IMR-90 (cell line): ENCODE measurements around the gene CHD6. TPM values are rescaled to one million over a fixed set of nuclear protein-coding genes. Genes with fewer than 3 reads are reported as not detected.

ENCODE experiments used
- ATAC-seq: fragments of 200-7000 bp; cut with Tn5 transposase; 2 replicates; pipeline ENCODE4 v1.9.1; 2020; ENCODE audit warnings: low read depth, mild to moderate bottlenecking, moderate library complexity
- BruUV-seq: library from RNA; stranded (reverse); fragments of 400-500 nt; replicated peaks from 2 replicates; lab custom pipeline; 2021; lab: Mats Ljungman, UMichigan
- CTCF ChIA-PET: fragments of 300-600 bp; formaldehyde crosslinking; extraction: SDS; loops from one replicate; lab custom pipeline; 2021; ENCODE audit warnings: antibody characterized with exemption; lab: Yijun Ruan, JAX
- POLR2A ChIA-PET: fragments of 300-600 bp; sonication (Branson Sonifier 250); formaldehyde crosslinking; loops from one replicate; lab custom pipeline; 2022; ENCODE audit warnings: antibody characterized with exemption; ENCODE audit not compliant: unreplicated experiment; lab: Charles Lee
- DNase-seq: peaks from one replicate; pipeline ENCODE4 v3.0.0; 2013
- H2AFZ ChIP-seq: replicated peaks from 2 replicates; pipeline ENCODE3; 2013; ENCODE audit warnings: low read length, mild to moderate bottlenecking; ENCODE audit not compliant: poor library complexity
- H2AK5ac ChIP-seq: 2 replicates; pipeline ENCODE4 v1.6.1; 2013; ENCODE audit warnings: low read depth, low read length, inconsistent platforms
- H2AK9ac ChIP-seq: replicated peaks from 2 replicates; pipeline ENCODE3; 2013; ENCODE audit warnings: mild to moderate bottlenecking, low read depth, low read length, moderate library complexity; ENCODE audit not compliant: poor library complexity
- H2BK120ac ChIP-seq: 2 replicates; pipeline ENCODE4 v1.6.1; 2013; ENCODE audit warnings: low read depth, low read length, inconsistent platforms
- H2BK15ac ChIP-seq: 3 replicates; pipeline ENCODE4 v1.6.1; 2013; ENCODE audit warnings: low read depth, low read length, inconsistent platforms
- H2BK20ac ChIP-seq: 2 replicates; pipeline ENCODE4 v1.6.1; 2013; ENCODE audit warnings: low read depth, mild to moderate bottlenecking, inconsistent platforms, low read length, moderate library complexity
- H2BK5ac ChIP-seq: 2 replicates; pipeline ENCODE4 v1.6.1; 2013; ENCODE audit warnings: mild to moderate bottlenecking, low read depth, low read length, inconsistent platforms; ENCODE audit not compliant: poor library complexity, severe bottlenecking
- H3K14ac ChIP-seq: replicated peaks from 2 replicates; pipeline ENCODE4 v1.6.1; 2013; ENCODE audit warnings: low read depth, low read length, inconsistent platforms
- H3K18ac ChIP-seq: 2 replicates; pipeline ENCODE4 v1.6.1; 2013; ENCODE audit warnings: low read depth, low read length, control low read depth
- H3K23ac ChIP-seq: 2 replicates; pipeline ENCODE4 v1.6.1; 2013; ENCODE audit warnings: low read depth, low read length, inconsistent platforms
- H3K27ac ChIP-seq: 2 replicates; pipeline ENCODE4 v1.5.1; 2013; ENCODE audit warnings: mild to moderate bottlenecking, control low read depth, low read length; ENCODE audit not compliant: insufficient read depth
- H3K27me3 ChIP-seq: 2 replicates; pipeline ENCODE4 v1.6.1; 2013; ENCODE audit warnings: low read length; ENCODE audit not compliant: control insufficient read depth, insufficient read depth
- H3K36me3 ChIP-seq: 2 replicates; pipeline ENCODE4 v1.6.1; 2013; ENCODE audit warnings: low read length, mixed read lengths; ENCODE audit not compliant: control insufficient read depth, insufficient read depth
- H3K4ac ChIP-seq: 2 replicates; pipeline ENCODE4 v1.6.1; 2013; ENCODE audit warnings: low read depth, low read length, inconsistent platforms
- H3K4me1 ChIP-seq: 2 replicates; pipeline ENCODE4 v1.6.1; 2013; ENCODE audit warnings: low read length, mixed read lengths; ENCODE audit not compliant: control insufficient read depth, insufficient read depth
- H3K4me2 ChIP-seq: 2 replicates; pipeline ENCODE4 v1.6.1; 2013; ENCODE audit warnings: low read depth, mild to moderate bottlenecking, control low read depth, low read length, moderate library complexity
- H3K4me3 ChIP-seq: 2 replicates; pipeline ENCODE4 v1.5.1; 2013; ENCODE audit warnings: low read depth, mild to moderate bottlenecking, control low read depth, low read length, moderate library complexity; ENCODE audit not compliant: insufficient read depth
- H3K56ac ChIP-seq: 2 replicates; pipeline ENCODE4 v1.6.1; 2013; ENCODE audit warnings: low read length, inconsistent platforms; ENCODE audit not compliant: insufficient read depth; ENCODE audit errors: extremely low read depth
- H3K79me1 ChIP-seq, 2 experiments: 2 replicates each; pipeline ENCODE4 v1.6.1; 2013; ENCODE audit warnings: low read length in 2 of 2, inconsistent platforms in 1 of 2, low read depth in 1 of 2
- H3K9ac ChIP-seq: 2 replicates; pipeline ENCODE4 v1.6.1; 2013; ENCODE audit warnings: low read depth, low read length, control low read depth
- H3K9me1 ChIP-seq: 2 replicates; pipeline ENCODE4 v1.6.1; 2013; ENCODE audit warnings: low read length, inconsistent platforms; ENCODE audit not compliant: insufficient read depth
- H3K9me3 ChIP-seq: 2 replicates; pipeline ENCODE4 v1.6.1; 2013; ENCODE audit warnings: low read length; ENCODE audit not compliant: control insufficient read depth, insufficient read depth
- H4K20me1 ChIP-seq: 2 replicates; pipeline ENCODE4 v1.6.1; 2013; ENCODE audit warnings: low read length, inconsistent platforms; ENCODE audit not compliant: insufficient read depth
- H4K5ac ChIP-seq: 2 replicates; pipeline ENCODE4 v1.6.1; 2013; ENCODE audit warnings: mild to moderate bottlenecking, low read depth, low read length, control low read depth
- H4K8ac ChIP-seq, 2 experiments: 2 replicates each; pipeline ENCODE4 v1.6.1; 2013; ENCODE audit warnings: low read depth in 2 of 2, low read length in 2 of 2, control low read depth in 1 of 2, inconsistent platforms in 1 of 2
- H4K91ac ChIP-seq: 2 replicates; pipeline ENCODE4 v1.6.1; 2013; ENCODE audit warnings: low read depth, low read length, inconsistent platforms; ENCODE audit not compliant: insufficient read depth
- BHLHE40 ChIP-seq: fragments of 150-350 bp; IDR thresholded peaks from 2 replicates; pipeline ENCODE4 v1.6.1; 2016; ENCODE audit warnings: mild to moderate bottlenecking, low read depth, low read length
- CEBPB ChIP-seq: IDR thresholded peaks from 2 replicates; pipeline ENCODE4 v1.6.1; 2012; ENCODE audit warnings: low read depth, low read length, improper control_type of control experiment
- CHD1 ChIP-seq: IDR thresholded peaks from 2 replicates; pipeline ENCODE4 v1.6.1; 2012; ENCODE audit warnings: low read depth, low read length, improper control_type of control experiment
- FOS ChIP-seq: fragments of 150-350 bp; IDR thresholded peaks from 2 replicates; pipeline ENCODE4 v1.6.1; 2016; ENCODE audit warnings: low read depth, low read length
- MAFK ChIP-seq: IDR thresholded peaks from 2 replicates; pipeline ENCODE4 v1.6.1; 2012; ENCODE audit warnings: low read depth, low read length, improper control_type of control experiment
- MAZ ChIP-seq: IDR thresholded peaks from 2 replicates; pipeline ENCODE4 v1.6.1; 2012; ENCODE audit warnings: low read depth, mild to moderate bottlenecking, low read length, improper control_type of control experiment, moderate library complexity, borderline replicate concordance
- MXI1 ChIP-seq: IDR thresholded peaks from 2 replicates; pipeline ENCODE4 v1.6.1; 2012; ENCODE audit warnings: low read depth, mild to moderate bottlenecking, low read length, moderate library complexity, borderline replicate concordance
- NFE2L2 ChIP-seq: fragments of 150-350 bp; IDR thresholded peaks from 2 replicates; pipeline ENCODE4 v1.6.1; 2016; ENCODE audit warnings: low read depth, mild to moderate bottlenecking, low read length
- POLR2A ChIP-seq: IDR thresholded peaks from 2 replicates; pipeline ENCODE4 v1.6.1; 2012; ENCODE audit warnings: mild to moderate bottlenecking, low read depth, low read length
- RAD21 ChIP-seq: IDR thresholded peaks from 2 replicates; pipeline ENCODE4 v1.6.1; 2012; ENCODE audit warnings: low read length, improper control_type of control experiment
- RCOR1 ChIP-seq: IDR thresholded peaks from 2 replicates; pipeline ENCODE4 v1.6.1; 2012; ENCODE audit warnings: mild to moderate bottlenecking, low read length, improper control_type of control experiment; ENCODE audit not compliant: insufficient replicate concordance
- RFX5 ChIP-seq: IDR thresholded peaks from 2 replicates; pipeline ENCODE4 v1.8.0; 2012; ENCODE audit warnings: low read depth, mild to moderate bottlenecking, low read length, moderate library complexity
- SMC3 ChIP-seq: fragments of 150-350 bp; IDR thresholded peaks from 2 replicates; pipeline ENCODE4 v1.6.1; 2016; ENCODE audit warnings: low read depth, mild to moderate bottlenecking, antibody characterized with exemption, low read length, moderate library complexity
- WGBS, 2 experiments: methylation state at CpG; one replicate each; pipeline versions ENCODE4 v1.1.5 to v1.1.7; 2013; ENCODE audit warnings: missing lambda C conversion rate in 2 of 2; ENCODE audit not compliant: insufficient read length in 1 of 2; ENCODE audit errors: extremely low coverage in 2 of 2; 5-methylcytosine and 5-hydroxymethylcytosine counted together
- dilution Hi-C: fragments of 300-500 bp; cut with HindIII; formaldehyde crosslinking; loops from one replicate; pipeline ENCODE4 v1.14.3; 2018; ENCODE audit warnings: low sequenced_read_pairs; ENCODE audit not compliant: unreplicated experiment
- in situ Hi-C: fragments of 300-500 bp; cut with MboI; formaldehyde crosslinking; loops from 3 replicates; pipeline ENCODE4 v1.14.3; 2019; ENCODE audit warnings: low sequenced_read_pairs, inconsistent platforms, mixed read lengths
- intact Hi-C: fragments of 100-400 bp; cut with micrococcal nuclease; formaldehyde crosslinking; loops from 2 replicates; pipeline ENCODE4 v1.10.0; 2022
- polyA plus RNA-seq, 3 experiments: library from polyadenylated mRNA; depleted of rRNA; stranded (reverse); fragments of >200 nt; gene quantifications; 2 replicates each; pipeline ENCODE4 v1.2.3, GENCODE V29; 2012; ENCODE audit warnings: low replicate concordance in 1 of 3
- total RNA-seq: library from RNA; depleted of rRNA; stranded (reverse); fragments of >200 nt; gene quantifications from 2 replicates; pipeline ENCODE4 v1.2.3, GENCODE V29; 2012
- TF ChIP-seq, protein P1 (sequence below): fragments of 150-350 bp; IDR thresholded peaks from 2 replicates; pipeline ENCODE4 v1.6.1; 2016; ENCODE audit warnings: low read depth, mild to moderate bottlenecking, low read length, moderate library complexity, borderline replicate concordance
- TF ChIP-seq, protein P2 (sequence below): fragments of 150-350 bp; IDR thresholded peaks from 2 replicates; pipeline ENCODE4 v1.6.1; 2017; ENCODE audit warnings: mild to moderate bottlenecking, antibody characterized with exemption, low read length, low read depth
- TF ChIP-seq, protein P3 (sequence below): conservative IDR thresholded peaks from 2 replicates; pipeline ENCODE4 v1.5.1; 2012; ENCODE audit warnings: mild to moderate bottlenecking, low read depth, low read length, improper control_type of control experiment

Gene CHD6
- total and polyA plus RNA-seq, 2 of the 4 experiments (the other 2 are of a cell fraction): 8.8 to 26.7 TPM

DNA sequence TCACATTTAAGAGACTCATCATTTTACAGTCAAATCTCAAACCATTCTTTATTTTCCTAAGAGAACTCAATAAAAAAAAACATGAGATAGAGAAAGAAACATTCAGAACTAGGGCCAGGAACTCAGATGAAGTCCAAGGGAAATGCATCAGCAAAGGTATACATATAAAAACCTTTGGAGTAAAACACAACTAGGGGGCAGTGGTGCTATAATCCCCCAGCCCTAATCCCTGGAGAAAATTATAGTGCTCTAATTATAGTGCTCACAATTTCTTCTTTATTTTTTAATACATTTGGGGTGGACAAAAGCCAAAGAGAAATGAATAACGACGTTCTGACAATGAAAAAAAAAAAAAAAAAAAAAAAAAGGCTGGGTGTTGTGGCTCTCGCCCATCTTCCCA lies 151.0 kb downstream of the CHD6 start:
- no peak overlapping the region for H3K14ac ChIP-seq
- H3K27ac ChIP-seq: no peak overlapping the region
- H4K5ac ChIP-seq: no peak overlapping the region
- ChIA-PET POLR2A (no interaction called here), CTCF (no interaction called here)
- no peaks in the 10 kb centered on the region for H3K27me3 ChIP-seq
- H3K79me1 ChIP-seq: peaks cover 0 to 8% of the 10 kb centered on the region in 2 experiments; a peak in 1 of 4 replicates
- dilution Hi-C loops (no loop called here), intact Hi-C loops (no loop called here), in situ Hi-C loops (no loop called here)
- BruUV-seq: no TSS peak
- no peak overlapping the region for H2BK120ac ChIP-seq
- no peak overlapping the region for H2BK20ac ChIP-seq
- H3K4ac ChIP-seq: no peak overlapping the region
- ATAC-seq (no peak), DNase-seq (no peak)
- no peak overlapping the region for H3K4me3 ChIP-seq
- no peak overlapping the region for H3K9ac ChIP-seq
- no peak overlapping the region for H3K18ac ChIP-seq
- no peak overlapping the region for H2AK9ac ChIP-seq
- no peaks in the 10 kb centered on the region for H4K20me1 ChIP-seq
- no peak overlapping the region for H2BK5ac ChIP-seq
- H3K36me3 ChIP-seq: peaks cover 18% of the 10 kb centered on the region
- H3K9me1 ChIP-seq: peaks cover 15% of the 10 kb centered on the region
- no peaks in the 10 kb centered on the region; the same call in 1 of the 2 replicates for H3K9me3 ChIP-seq
- no peak overlapping the region for H2AFZ ChIP-seq
- no peak overlapping the region for H2BK15ac ChIP-seq
- no peak overlapping the region for H3K4me2 ChIP-seq
- no peak overlapping the region for H2AK5ac ChIP-seq
- peaks cover 7% of the 10 kb centered on the region for H3K4me1 ChIP-seq
- no peak overlapping the region for H3K23ac ChIP-seq
- no peak overlapping the region for H4K8ac ChIP-seq
- TF ChIP-seq BHLHE40 (no peak), NFE2L2 (no peak), RCOR1 (no peak), CEBPB (no peak), RAD21 (no peak), CHD1 (no peak), SMC3 (no peak), FOS (no peak), MAZ (no peak), MAFK (no peak), POLR2A (no peak), MXI1 (no peak), RFX5 (no peak)
- TF ChIP-seq, protein P1, sequence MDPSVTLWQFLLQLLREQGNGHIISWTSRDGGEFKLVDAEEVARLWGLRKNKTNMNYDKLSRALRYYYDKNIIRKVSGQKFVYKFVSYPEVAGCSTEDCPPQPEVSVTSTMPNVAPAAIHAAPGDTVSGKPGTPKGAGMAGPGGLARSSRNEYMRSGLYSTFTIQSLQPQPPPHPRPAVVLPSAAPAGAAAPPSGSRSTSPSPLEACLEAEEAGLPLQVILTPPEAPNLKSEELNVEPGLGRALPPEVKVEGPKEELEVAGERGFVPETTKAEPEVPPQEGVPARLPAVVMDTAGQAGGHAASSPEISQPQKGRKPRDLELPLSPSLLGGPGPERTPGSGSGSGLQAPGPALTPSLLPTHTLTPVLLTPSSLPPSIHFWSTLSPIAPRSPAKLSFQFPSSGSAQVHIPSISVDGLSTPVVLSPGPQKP: no peak
- TF ChIP-seq, protein P2, sequence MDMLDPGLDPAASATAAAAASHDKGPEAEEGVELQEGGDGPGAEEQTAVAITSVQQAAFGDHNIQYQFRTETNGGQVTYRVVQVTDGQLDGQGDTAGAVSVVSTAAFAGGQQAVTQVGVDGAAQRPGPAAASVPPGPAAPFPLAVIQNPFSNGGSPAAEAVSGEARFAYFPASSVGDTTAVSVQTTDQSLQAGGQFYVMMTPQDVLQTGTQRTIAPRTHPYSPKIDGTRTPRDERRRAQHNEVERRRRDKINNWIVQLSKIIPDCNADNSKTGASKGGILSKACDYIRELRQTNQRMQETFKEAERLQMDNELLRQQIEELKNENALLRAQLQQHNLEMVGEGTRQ: no peak
- TF ChIP-seq, protein P3, sequence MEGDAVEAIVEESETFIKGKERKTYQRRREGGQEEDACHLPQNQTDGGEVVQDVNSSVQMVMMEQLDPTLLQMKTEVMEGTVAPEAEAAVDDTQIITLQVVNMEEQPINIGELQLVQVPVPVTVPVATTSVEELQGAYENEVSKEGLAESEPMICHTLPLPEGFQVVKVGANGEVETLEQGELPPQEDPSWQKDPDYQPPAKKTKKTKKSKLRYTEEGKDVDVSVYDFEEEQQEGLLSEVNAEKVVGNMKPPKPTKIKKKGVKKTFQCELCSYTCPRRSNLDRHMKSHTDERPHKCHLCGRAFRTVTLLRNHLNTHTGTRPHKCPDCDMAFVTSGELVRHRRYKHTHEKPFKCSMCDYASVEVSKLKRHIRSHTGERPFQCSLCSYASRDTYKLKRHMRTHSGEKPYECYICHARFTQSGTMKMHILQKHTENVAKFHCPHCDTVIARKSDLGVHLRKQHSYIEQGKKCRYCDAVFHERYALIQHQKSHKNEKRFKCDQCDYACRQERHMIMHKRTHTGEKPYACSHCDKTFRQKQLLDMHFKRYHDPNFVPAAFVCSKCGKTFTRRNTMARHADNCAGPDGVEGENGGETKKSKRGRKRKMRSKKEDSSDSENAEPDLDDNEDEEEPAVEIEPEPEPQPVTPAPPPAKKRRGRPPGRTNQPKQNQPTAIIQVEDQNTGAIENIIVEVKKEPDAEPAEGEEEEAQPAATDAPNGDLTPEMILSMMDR: no peak
- H3K56ac ChIP-seq: no peak overlapping the region
- H4K91ac ChIP-seq: no peak overlapping the region
- no CpG with 5 or more reads among the region's 3 CpGs for WGBS, 2 experiments
